HG02798 (cell line): ENCODE results near the gene CDR2L.

Source experiments
- ATAC-seq: cut with Tn5 transposase; IDR thresholded peaks from one replicate; pipeline ENCODE4 v1.9.1; 2021; ENCODE audit warnings: mild to moderate bottlenecking; ENCODE audit not compliant: unreplicated experiment, poor library complexity

CDR2L gene

GRCh38 chr17:74987418-74987908 lies at the start of gene CDR2L:
Gene CDR2L, plus strand, starts transcription at chr17:74987632. Its CDS starts 412 bp downstream, at chr17:74988044.
- peak; percentile 91 for ATAC-seq

GRCh38 chr17:74938194-74938950 lies 49.1 kb upstream of the CDR2L start:
- no peak for ATAC-seq

- no peak for ATAC-seq
Measured at GRCh38 chr17:74939534-74939933, 47.9 kb upstream of the CDR2L start.

GRCh38 chr17:74941128-74941725 lies 46.2 kb upstream of the CDR2L start:
- ATAC-seq, result no peak

- ATAC-seq, result no peak
Measured at GRCh38 chr17:74943808-74944522, 43.5 kb upstream of the CDR2L start.

GRCh38 chr17:74945543-74945942 lies 41.9 kb upstream of the CDR2L start:
- ATAC-seq, result peak; percentile 53

- no peak for ATAC-seq
Measured at GRCh38 chr17:74946641-74947040, 40.8 kb upstream of the CDR2L start.

GRCh38 chr17:74947041-74947754 lies 40.2 kb upstream of the CDR2L start:
- no peak for ATAC-seq

- no peak for ATAC-seq
Measured at GRCh38 chr17:74949455-74950115, 37.8 kb upstream of the CDR2L start.

- ATAC-seq, result no peak
Measured at GRCh38 chr17:74950207-74950606, 37.2 kb upstream of the CDR2L start.

- no peak for ATAC-seq
Measured at GRCh38 chr17:74951065-74951464, 36.4 kb upstream of the CDR2L start.

- ATAC-seq, result no peak
Measured at GRCh38 chr17:74951680-74952421, 35.6 kb upstream of the CDR2L start.

GRCh38 chr17:74952431-74953133 lies 34.9 kb upstream of the CDR2L start:
- ATAC-seq, result no peak

GRCh38 chr17:74953134-74953687 lies 34.2 kb upstream of the CDR2L start:
- ATAC-seq, result no peak

- ATAC-seq, result no peak
Measured at GRCh38 chr17:74954115-74954514, 33.3 kb upstream of the CDR2L start.

- no peak for ATAC-seq
Measured at GRCh38 chr17:74954665-74955421, 32.6 kb upstream of the CDR2L start.

GRCh38 chr17:74956093-74956492 lies 31.3 kb upstream of the CDR2L start:
- ATAC-seq, result no peak
